HFF-Myc (cell line): ENCODE measurements around the gene SHF.

Experiments
- DNase-seq: peaks from one replicate; pipeline ENCODE4 v3.0.0-alpha.2; 2011; ENCODE audit warnings: low read depth; ENCODE audit errors: extremely low read depth
- H3K4me3 ChIP-seq: replicated peaks from 2 replicates; pipeline ENCODE4 v1.5.1; 2011; ENCODE audit warnings: low read depth, mild to moderate bottlenecking, control low read depth, low read length
- TF ChIP-seq, protein P1 (sequence below): IDR thresholded peaks from 2 replicates; pipeline ENCODE4 v1.5.1; 2012; ENCODE audit warnings: mild to moderate bottlenecking, low read depth, low read length, control low read depth; ENCODE audit errors: missing control alignments

SHF gene

DNA sequence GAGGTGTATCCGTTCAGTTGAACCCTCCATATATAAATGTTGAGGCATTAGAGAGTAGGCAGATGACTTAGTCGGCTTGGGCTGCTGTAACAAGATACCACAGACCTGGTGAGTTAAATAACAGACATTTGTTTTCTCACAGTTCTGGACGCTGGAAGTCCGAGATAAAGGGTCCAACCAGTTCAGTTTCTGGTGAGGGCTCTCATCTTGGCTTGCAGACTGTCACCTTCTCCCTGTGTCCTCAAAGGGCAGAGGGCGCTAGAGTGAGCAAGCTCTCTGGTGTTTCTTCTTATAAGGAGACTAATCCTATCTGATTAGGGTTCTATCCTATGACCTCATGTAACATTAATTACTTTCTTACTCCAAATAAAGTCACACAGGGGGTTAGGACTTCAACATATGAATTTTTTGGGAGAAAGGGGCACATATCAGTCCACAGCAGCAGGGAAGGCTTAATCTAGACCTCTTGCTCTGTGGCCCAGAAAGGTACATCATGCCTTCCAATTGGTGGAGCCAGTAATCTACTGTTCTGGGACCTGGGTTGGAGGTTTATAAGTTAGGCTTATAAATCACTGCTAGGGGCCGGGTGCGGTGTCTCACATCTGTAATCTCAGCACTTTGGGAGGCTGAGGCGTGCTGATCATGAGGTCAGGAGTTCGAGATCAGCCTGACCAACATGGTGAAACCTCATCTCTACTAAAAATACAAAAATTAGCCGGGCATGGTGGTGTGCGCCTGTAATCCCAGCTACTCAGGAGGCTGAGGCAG, 37.9 kb upstream of the SHF start:
- no peak for DNase-seq
- TF ChIP-seq, protein P1, sequence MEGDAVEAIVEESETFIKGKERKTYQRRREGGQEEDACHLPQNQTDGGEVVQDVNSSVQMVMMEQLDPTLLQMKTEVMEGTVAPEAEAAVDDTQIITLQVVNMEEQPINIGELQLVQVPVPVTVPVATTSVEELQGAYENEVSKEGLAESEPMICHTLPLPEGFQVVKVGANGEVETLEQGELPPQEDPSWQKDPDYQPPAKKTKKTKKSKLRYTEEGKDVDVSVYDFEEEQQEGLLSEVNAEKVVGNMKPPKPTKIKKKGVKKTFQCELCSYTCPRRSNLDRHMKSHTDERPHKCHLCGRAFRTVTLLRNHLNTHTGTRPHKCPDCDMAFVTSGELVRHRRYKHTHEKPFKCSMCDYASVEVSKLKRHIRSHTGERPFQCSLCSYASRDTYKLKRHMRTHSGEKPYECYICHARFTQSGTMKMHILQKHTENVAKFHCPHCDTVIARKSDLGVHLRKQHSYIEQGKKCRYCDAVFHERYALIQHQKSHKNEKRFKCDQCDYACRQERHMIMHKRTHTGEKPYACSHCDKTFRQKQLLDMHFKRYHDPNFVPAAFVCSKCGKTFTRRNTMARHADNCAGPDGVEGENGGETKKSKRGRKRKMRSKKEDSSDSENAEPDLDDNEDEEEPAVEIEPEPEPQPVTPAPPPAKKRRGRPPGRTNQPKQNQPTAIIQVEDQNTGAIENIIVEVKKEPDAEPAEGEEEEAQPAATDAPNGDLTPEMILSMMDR: no peak
- no peak overlapping the region for H3K4me3 ChIP-seq

DNA sequence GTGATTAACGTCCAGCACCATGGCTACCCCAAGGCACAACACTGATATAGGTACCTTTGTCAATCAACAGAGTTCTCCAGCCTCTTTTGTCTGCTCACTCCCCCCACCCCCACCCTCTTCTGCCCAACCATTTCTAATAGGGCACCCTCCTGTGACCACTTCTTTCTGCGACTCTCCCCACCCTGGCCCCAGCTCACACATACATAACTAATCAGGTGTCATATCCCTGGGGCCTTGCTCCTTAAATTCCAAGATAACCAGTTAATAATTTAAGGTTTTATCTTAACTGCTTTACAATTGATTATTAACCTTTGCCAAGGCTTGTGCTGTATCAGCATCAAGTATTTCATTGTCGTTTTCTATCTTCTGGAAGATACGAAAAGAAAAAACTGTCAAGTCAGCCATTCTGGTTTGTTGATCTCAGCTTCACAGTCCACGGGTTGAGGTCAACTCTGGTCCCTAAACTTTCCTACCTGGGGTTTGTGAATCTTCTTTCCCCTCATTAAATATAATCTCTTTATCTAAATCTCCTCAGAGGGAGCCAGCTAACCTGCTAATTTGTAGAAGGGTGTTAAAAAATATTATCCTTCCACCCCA, 37.0 kb upstream of the SHF start:
- TF ChIP-seq, protein P1: no peak
- no peak overlapping the region for H3K4me3 ChIP-seq
- DNase-seq: no peak

DNA sequence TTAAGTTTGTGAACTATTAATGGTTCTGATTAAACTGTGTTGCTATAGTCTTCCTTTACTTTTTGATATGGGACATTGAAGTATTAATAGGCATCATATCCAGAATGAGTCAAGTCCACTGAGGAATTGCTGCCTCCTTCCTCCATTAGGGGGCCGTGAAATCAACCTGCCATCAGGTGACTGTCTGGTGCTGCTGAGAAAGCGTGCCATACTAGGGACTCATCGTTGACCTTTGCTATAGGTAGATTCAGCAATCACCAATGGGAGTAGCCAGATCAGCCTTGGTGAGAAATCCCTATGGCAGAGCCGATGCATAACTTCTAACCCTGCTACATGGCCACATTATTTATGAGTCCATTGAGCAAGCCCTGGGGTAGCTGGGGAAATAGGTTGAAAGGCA, 34.2 kb upstream of the SHF start:
- H3K4me3 ChIP-seq: no peak overlapping the region
- no peak for DNase-seq
- TF ChIP-seq, protein P1: no peak

DNA sequence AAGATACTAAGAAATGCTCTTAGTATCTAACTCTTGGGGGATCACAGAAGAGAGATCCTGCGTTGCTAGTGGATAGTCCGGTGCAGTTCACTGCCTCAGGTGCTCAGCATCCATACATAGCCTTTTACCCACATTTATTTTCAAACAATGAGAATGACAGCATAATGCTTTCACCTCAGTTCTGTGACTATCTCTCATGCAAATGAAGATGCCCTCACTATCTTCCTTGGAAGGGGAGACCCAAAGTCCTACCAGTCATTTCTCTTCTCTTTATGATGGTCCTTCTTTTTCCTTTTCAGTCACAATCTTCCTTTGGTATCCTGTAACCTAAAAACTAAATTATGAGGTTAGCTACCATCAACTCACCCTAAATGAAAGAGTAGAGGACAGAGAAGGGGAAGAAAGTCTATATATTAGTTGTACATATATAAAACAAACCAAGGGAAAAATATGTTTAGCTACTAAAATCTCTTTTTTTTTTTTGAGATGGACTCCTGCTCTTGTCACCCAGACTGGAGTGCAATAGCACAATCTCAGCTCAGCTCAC, 33.4 kb upstream of the SHF start:
- TF ChIP-seq, protein P1: no peak

DNA sequence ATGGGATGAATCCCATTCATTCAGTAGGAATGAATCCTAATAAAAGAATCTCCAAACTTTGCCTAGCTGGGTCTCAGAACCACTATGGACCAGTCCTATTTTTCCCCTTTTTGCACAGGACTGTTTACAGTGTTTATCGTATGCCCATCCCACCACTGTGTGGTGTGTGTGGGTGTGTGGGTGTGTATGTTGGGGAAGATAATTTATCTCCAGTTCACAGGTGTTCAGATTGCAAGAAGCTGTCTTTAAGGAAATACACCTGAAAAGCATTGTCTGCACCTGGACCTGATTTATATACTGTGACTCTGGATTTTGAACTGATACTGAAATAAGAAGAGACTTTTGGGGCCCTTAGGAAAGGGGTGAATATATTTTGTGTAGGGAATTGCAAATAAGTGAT, 24.7 kb upstream of the SHF start:
- TF ChIP-seq, protein P1: no peak

More for the DNA sequence above, 33.4 kb upstream of the SHF start:
- H3K4me3 ChIP-seq: no peak overlapping the region
- no peak for DNase-seq

DNA sequence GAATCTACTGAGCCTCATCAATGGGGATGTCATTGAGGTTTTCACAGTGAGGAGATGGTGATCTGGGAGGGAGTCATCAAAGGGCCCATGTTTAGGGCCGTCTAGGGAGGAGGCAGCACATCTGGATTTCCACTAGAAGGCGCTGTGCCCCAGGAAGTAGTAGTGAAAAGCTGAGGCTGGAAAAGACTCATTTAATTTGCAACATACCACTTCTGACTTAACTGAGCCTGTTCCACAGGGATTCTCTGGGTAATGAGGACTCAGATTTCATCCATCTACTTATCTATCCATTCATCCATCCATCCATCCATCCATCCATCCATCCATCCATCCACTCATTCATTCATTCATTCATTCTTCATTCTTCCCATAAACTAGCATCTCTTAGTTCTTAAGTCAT, 17.4 kb upstream of the SHF start:
- TF ChIP-seq, protein P1: peak; percentile 90
- H3K4me3 ChIP-seq: no peak overlapping the region
- DNase-seq: peak; percentile 20

More for the DNA sequence above, 24.7 kb upstream of the SHF start:
- H3K4me3 ChIP-seq: no peak overlapping the region
- no peak for DNase-seq
